B cell (primary cell): ENCODE measurements around the gene CNTF.

Source experiments
- CTCF ChIP-seq: fragments of 200-600 bp; IDR thresholded peaks from one replicate; pipeline ENCODE4 v1.8.0; 2022; ENCODE audit warnings: antibody characterized with exemption, mild to moderate bottlenecking
- EZH2 ChIP-seq: IDR thresholded peaks from 2 replicates; pipeline ENCODE4 v1.6.1; 2012; ENCODE audit warnings: borderline replicate concordance, low read depth, mild to moderate bottlenecking, moderate library complexity, low read length; ENCODE audit not compliant: insufficient read depth, poor library complexity, severe bottlenecking

- TF ChIP-seq EZH2 (no peak), CTCF (no peak)
These were observed 6.9 kb upstream of the CNTF start for GRCh38 chr11:58615559-58615958.
